Endothelial cell of umbilical vein (primary cell): Measurements from ENCODE around the gene MFRP. TPM values are rescaled to one million over a fixed set of nuclear protein-coding genes. Genes with fewer than 3 reads are reported as not detected.

Experiments
- BruUV-seq: library from RNA; stranded (reverse); fragments of 400-500 nt; replicated peaks from 2 replicates; lab custom pipeline; 2021; lab: Mats Ljungman, UMichigan
- CTCF ChIA-PET: fragments of 300-600, 350-600 bp; sonication (Branson Sonifier 250); formaldehyde crosslinking; loops from one replicate; lab custom pipeline; 2021; ENCODE audit warnings: antibody characterized with exemption, inconsistent platforms; lab: Charles Lee
- POLR2A ChIA-PET: fragments of 300-600, 350-600 bp; sonication (Branson Sonifier 250); formaldehyde crosslinking; loops from one replicate; lab custom pipeline; 2021; ENCODE audit warnings: antibody characterized with exemption, inconsistent platforms; lab: Charles Lee
- DNase-seq: peaks from one replicate; pipeline ENCODE4 v3.0.0-alpha.2; 2011; ENCODE audit warnings: low read depth, low spot score
- FAIRE-seq: peaks from 2 replicates; lab custom pipeline; 2011; peaks lifted over from hg19 to GRCh38; lab: Jason Lieb, UNC
- H2AFZ ChIP-seq: 2 replicates; pipeline ENCODE4 v1.6.0; 2012; ENCODE audit warnings: low read depth, low read length, control low read depth, inconsistent platforms
- H3K27ac ChIP-seq: 2 replicates; pipeline ENCODE4 v1.5.1; 2011; ENCODE audit warnings: low read depth, mild to moderate bottlenecking, control low read depth, low read length, moderate library complexity; ENCODE audit not compliant: insufficient read depth
- H3K27me3 ChIP-seq, 2 experiments: 2 replicates each; pipeline versions ENCODE4 v1.6.0 to v1.6.1; 2011; ENCODE audit warnings: low read length in 2 of 2, mixed read lengths in 1 of 2; ENCODE audit not compliant: control insufficient read depth in 2 of 2, insufficient read depth in 2 of 2
- H3K36me3 ChIP-seq, 2 experiments: 2 replicates in 1 of 2; 3 replicates in 1 of 2; pipeline ENCODE4 v1.5.1; 2011; ENCODE audit warnings: low read length in 2 of 2, mild to moderate bottlenecking in 1 of 2, moderate library complexity in 1 of 2; ENCODE audit not compliant: control insufficient read depth in 2 of 2, insufficient read depth in 2 of 2; ENCODE audit errors: extremely low read depth in 1 of 2
- H3K4me1 ChIP-seq: 3 replicates; pipeline ENCODE4 v1.5.1; 2011; ENCODE audit warnings: mild to moderate bottlenecking, low read length; ENCODE audit not compliant: control insufficient read depth, insufficient read depth; ENCODE audit errors: extremely low read depth
- H3K4me2 ChIP-seq: 2 replicates; pipeline ENCODE4 v1.6.1; 2011; ENCODE audit warnings: low read length, control low read depth, mixed read lengths; ENCODE audit not compliant: insufficient read depth
- H3K4me3 ChIP-seq, 3 experiments: fragments of 200-600 bp in 1 of 3; sonication (generic), shearing (Covaris generic) in 1 of 3; replicated peaks in 1 of 3; 2 replicates each; pipeline ENCODE4 v1.5.1; 2011 to 2016; ENCODE audit warnings: control low read depth in 3 of 3, low read length in 3 of 3, mild to moderate bottlenecking in 2 of 3, inconsistent platforms in 1 of 3, low read depth in 1 of 3, moderate library complexity in 1 of 3; ENCODE audit not compliant: insufficient read depth in 1 of 3
- H3K79me2 ChIP-seq: 2 replicates; pipeline ENCODE4 v1.6.0; 2012; ENCODE audit warnings: low read length, inconsistent platforms; ENCODE audit not compliant: control insufficient read depth, insufficient read depth
- H3K9ac ChIP-seq: replicated peaks from 2 replicates; pipeline ENCODE3; 2011; ENCODE audit warnings: low read length, control low read depth; ENCODE audit not compliant: insufficient read depth; ENCODE audit errors: extremely low read depth
- H3K9me1 ChIP-seq: replicated peaks from 3 replicates; pipeline ENCODE4 v1.6.0; 2011; ENCODE audit warnings: mild to moderate bottlenecking, low read length; ENCODE audit not compliant: control insufficient read depth, insufficient read depth; ENCODE audit errors: extremely low read depth
- H3K9me3 ChIP-seq: replicated peaks from 2 replicates; pipeline ENCODE4 v1.5.1; 2012; ENCODE audit warnings: low read length, inconsistent platforms; ENCODE audit not compliant: control insufficient read depth, insufficient read depth
- H4K20me1 ChIP-seq: replicated peaks from 2 replicates; pipeline ENCODE3; 2011; ENCODE audit warnings: mild to moderate bottlenecking, low read length; ENCODE audit not compliant: control insufficient read depth, insufficient read depth; ENCODE audit errors: extremely low read depth
- EZH2 ChIP-seq: IDR thresholded peaks from 2 replicates; pipeline ENCODE4 v1.6.1; 2012; ENCODE audit warnings: borderline replicate concordance, low read depth, mild to moderate bottlenecking, moderate library complexity, low read length, inconsistent platforms; ENCODE audit not compliant: severe bottlenecking
- FOS ChIP-seq: IDR thresholded peaks from 2 replicates; pipeline ENCODE4 v1.6.1; 2011; ENCODE audit warnings: mild to moderate bottlenecking, low read length, moderate library complexity, borderline replicate concordance; ENCODE audit not compliant: insufficient read depth
- GATA2 ChIP-seq: IDR thresholded peaks from 2 replicates; pipeline ENCODE4 v1.7.0; 2011; ENCODE audit warnings: low read depth, mild to moderate bottlenecking, moderate library complexity, mixed read lengths, low read length; ENCODE audit not compliant: insufficient read length, insufficient read depth
- JUN ChIP-seq: IDR thresholded peaks from 2 replicates; pipeline ENCODE4 v1.6.1; 2011; ENCODE audit warnings: borderline replicate concordance, low read depth; ENCODE audit not compliant: insufficient read length, insufficient read depth
- MYC ChIP-seq: IDR thresholded peaks from one replicate; pipeline ENCODE4 v1.6.1; 2011; ENCODE audit warnings: mild to moderate bottlenecking, low read depth, low read length
- POLR2A ChIP-seq: IDR thresholded peaks from 2 replicates; pipeline ENCODE4 v1.6.1; 2012; ENCODE audit warnings: low read depth, mild to moderate bottlenecking, control low read depth, low read length
- POLR2AphosphoS5 ChIP-seq: IDR thresholded peaks from 2 replicates; pipeline ENCODE4 v1.6.1; 2012; ENCODE audit warnings: low read depth, mild to moderate bottlenecking, control low read depth, low read length, moderate library complexity; ENCODE audit not compliant: insufficient read depth
- dilution Hi-C: fragments of 300-500 bp; cut with MboI; formaldehyde crosslinking; loops from one replicate; pipeline ENCODE4 v1.15.0; 2019; ENCODE audit warnings: low sequenced_read_pairs; ENCODE audit not compliant: extremely low pct_ligation_motif_present
- intact Hi-C: fragments of 100-400 bp; cut with micrococcal nuclease; formaldehyde crosslinking; loops from one replicate; pipeline ENCODE4 v1.10.0; 2022
- polyA plus RNA-seq, 4 experiments: library from polyadenylated mRNA; depleted of rRNA in 3 of 4; stranded (reverse) in 3 of 4; unstranded in 1 of 4; fragments of >200 nt; gene quantifications; 2 replicates each; pipeline versions ENCODE4 v1.2.1 to v1.2.3, GENCODE V29; 2011 to 2012; ENCODE audit warnings: missing spikeins in 1 of 4
- total RNA-seq: library from RNA; stranded (reverse); gene quantifications from 2 replicates; pipeline ENCODE4 v1.2.3, GENCODE V29; 2021
- TF ChIP-seq, protein P1 (sequence below): IDR thresholded peaks from 2 replicates; pipeline ENCODE4 v1.6.1; 2011; ENCODE audit not compliant: insufficient read depth, insufficient read length
- TF ChIP-seq, protein P2 (sequence below), 2 donors: IDR thresholded peaks; 1 replicate in 1 of 2; 2 replicates in 1 of 2; pipeline ENCODE4 v1.5.1; 2011; ENCODE audit warnings: low read length in 2 of 2, mild to moderate bottlenecking in 2 of 2, moderate library complexity in 2 of 2, control low read depth in 1 of 2, inconsistent platforms in 1 of 2, low read depth in 1 of 2; ENCODE audit not compliant: insufficient read depth in 1 of 2; ENCODE audit errors: extremely low read depth in 1 of 2

The MFRP gene
- total and polyA plus RNA-seq, 2 donors (not counting 3 experiments of a cell fraction or from before 2014, with no cell fraction given) = 0.08 TPM; not detected in 1

DNA sequence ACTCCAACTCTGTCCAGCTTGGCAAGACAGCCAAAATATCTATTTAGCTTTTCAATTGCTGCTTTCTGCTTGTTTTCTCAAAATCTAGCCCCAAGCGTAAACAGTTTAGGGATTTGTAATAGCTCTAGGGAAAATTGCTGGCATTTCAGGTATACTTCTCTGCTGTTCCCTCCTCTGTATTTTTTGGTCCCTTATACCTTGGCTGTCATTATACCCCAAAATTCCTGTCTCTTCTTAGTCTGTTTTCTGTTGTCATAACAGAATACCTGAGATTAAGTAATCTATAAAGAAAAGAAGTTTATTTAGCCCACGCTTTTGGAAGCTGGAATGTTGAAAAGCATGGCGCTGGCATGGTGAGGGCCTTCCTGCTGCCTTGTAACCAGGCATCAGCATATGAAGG, 53.0 kb downstream of the MFRP start:
- Histone ChIP-seq H3K27ac (no peak overlapping the region), H3K4me1 (no peaks in the 10 kb centered on the region), H3K9ac (no peak overlapping the region), H4K20me1 (no peaks in the 10 kb centered on the region), H3K27me3 (no peaks in the 10 kb centered on the region), H3K9me1 (no peaks in the 10 kb centered on the region), H3K36me3 (peaks cover 8 to 11% of the 10 kb centered on the region in 2 experiments), H3K9me3 (no peaks in the 10 kb centered on the region), H2AFZ (no peak overlapping the region), H3K79me2 (no peaks in the 10 kb centered on the region), H3K4me2 (no peak overlapping the region), H3K4me3 (no peak overlapping the region)
- TF ChIP-seq FOS (no peak), EZH2 (no peak), GATA2 (no peak), POLR2AphosphoS5 (no peak), JUN (no peak), MYC (no peak), POLR2A (no peak)
- TF ChIP-seq, protein P1, sequence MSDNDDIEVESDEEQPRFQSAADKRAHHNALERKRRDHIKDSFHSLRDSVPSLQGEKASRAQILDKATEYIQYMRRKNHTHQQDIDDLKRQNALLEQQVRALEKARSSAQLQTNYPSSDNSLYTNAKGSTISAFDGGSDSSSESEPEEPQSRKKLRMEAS = no peak
- TF ChIP-seq, protein P2, sequence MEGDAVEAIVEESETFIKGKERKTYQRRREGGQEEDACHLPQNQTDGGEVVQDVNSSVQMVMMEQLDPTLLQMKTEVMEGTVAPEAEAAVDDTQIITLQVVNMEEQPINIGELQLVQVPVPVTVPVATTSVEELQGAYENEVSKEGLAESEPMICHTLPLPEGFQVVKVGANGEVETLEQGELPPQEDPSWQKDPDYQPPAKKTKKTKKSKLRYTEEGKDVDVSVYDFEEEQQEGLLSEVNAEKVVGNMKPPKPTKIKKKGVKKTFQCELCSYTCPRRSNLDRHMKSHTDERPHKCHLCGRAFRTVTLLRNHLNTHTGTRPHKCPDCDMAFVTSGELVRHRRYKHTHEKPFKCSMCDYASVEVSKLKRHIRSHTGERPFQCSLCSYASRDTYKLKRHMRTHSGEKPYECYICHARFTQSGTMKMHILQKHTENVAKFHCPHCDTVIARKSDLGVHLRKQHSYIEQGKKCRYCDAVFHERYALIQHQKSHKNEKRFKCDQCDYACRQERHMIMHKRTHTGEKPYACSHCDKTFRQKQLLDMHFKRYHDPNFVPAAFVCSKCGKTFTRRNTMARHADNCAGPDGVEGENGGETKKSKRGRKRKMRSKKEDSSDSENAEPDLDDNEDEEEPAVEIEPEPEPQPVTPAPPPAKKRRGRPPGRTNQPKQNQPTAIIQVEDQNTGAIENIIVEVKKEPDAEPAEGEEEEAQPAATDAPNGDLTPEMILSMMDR (IDR thresholded peaks at IDR 0.05; ENCODE audit: extremely low read depth in 1 of 2, insufficient read depth in 1 of 2, low read depth in 1 of 2, low read length in 2 of 2) = no peak
- FAIRE-seq = no peak
- CTCF ChIA-PET = interaction anchor here (0.7 to 1.8 kb wide), 2 partner anchors 30 to 31 kb away, joined by 3 to 4 read pairs; no protein-coding TSS in a partner anchor
- POLR2A ChIA-PET = no interaction called here
- dilution Hi-C loops (no loop called here), intact Hi-C loops (no loop called here)
- no peak for DNase-seq
- no TSS peak for BruUV-seq
